Astrocyte of the cerebellum (primary cell): Measurements from ENCODE around the gene LRRC55.

Experiments
- DNase-seq: peaks from one replicate; pipeline ENCODE4 v3.0.0-alpha.2; 2011; ENCODE audit warnings: low read depth
- H3K4me3 ChIP-seq: 2 replicates; pipeline ENCODE4 v1.5.1; 2011; ENCODE audit warnings: mild to moderate bottlenecking, low read depth, low read length, moderate library complexity
- CTCF ChIP-seq: IDR thresholded peaks from 2 replicates; pipeline ENCODE4 v1.5.1; 2012; ENCODE audit warnings: low read length, low read depth, moderate library complexity, mild to moderate bottlenecking; ENCODE audit errors: missing control alignments
- in situ Hi-C: cut with HindIII; loops from 2 replicates; pipeline ENCODE4 v1.10.0; 2017; ENCODE audit warnings: low sequenced_read_pairs

The LRRC55 gene

GRCh38 chr11:57153448-57153847 lies 28.3 kb upstream of the LRRC55 start:
- TF ChIP-seq CTCF: no peak
- in situ Hi-C loops: no loop called here
- no peak overlapping the region for H3K4me3 ChIP-seq
- DNase-seq: no peak

GRCh38 chr11:57154739-57155138 lies 27.0 kb upstream of the LRRC55 start:
- no peak for DNase-seq
- TF ChIP-seq CTCF: no peak
- in situ Hi-C loops: no loop called here

GRCh38 chr11:57155400-57155799 lies 26.4 kb upstream of the LRRC55 start:
- in situ Hi-C loops: no loop called here
- DNase-seq: no peak
- TF ChIP-seq CTCF: no peak
- no peak overlapping the region for H3K4me3 ChIP-seq

More at GRCh38 chr11:57154739-57155138, 27.0 kb upstream of the LRRC55 start:
- no peak overlapping the region for H3K4me3 ChIP-seq

GRCh38 chr11:57155838-57156607 lies 25.7 kb upstream of the LRRC55 start:
- no peak for TF ChIP-seq CTCF
- DNase-seq: no peak
- in situ Hi-C loops: no loop called here
- no peak overlapping the region for H3K4me3 ChIP-seq

GRCh38 chr11:57156928-57157327 lies 24.8 kb upstream of the LRRC55 start:
- in situ Hi-C loops: no loop called here

GRCh38 chr11:57157624-57158023 lies 24.1 kb upstream of the LRRC55 start:
- in situ Hi-C loops: no loop called here
- no peak for DNase-seq
- TF ChIP-seq CTCF: no peak
- H3K4me3 ChIP-seq: no peak overlapping the region

More at GRCh38 chr11:57156928-57157327, 24.8 kb upstream of the LRRC55 start:
- no peak overlapping the region for H3K4me3 ChIP-seq
- no peak for TF ChIP-seq CTCF
- no peak for DNase-seq

- DNase-seq: no peak
- in situ Hi-C loops: no loop called here
- TF ChIP-seq CTCF: no peak
- H3K4me3 ChIP-seq: no peak overlapping the region
Measured at GRCh38 chr11:57158180-57158579, 23.6 kb upstream of the LRRC55 start.
